GM15510 (cell line): ENCODE measurements around the gene TXNRD3.

Experiments
- POLR2A ChIP-seq: IDR thresholded peaks from 3 replicates; pipeline ENCODE4 v1.6.1; 2011; ENCODE audit warnings: borderline replicate concordance; ENCODE audit not compliant: insufficient read length; ENCODE audit errors: extremely low read depth

Gene TXNRD3

GRCh38 chr3:126604691-126605090 is 50.2 kb downstream of the TXNRD3 start:
- no peak for TF ChIP-seq POLR2A

DNA sequence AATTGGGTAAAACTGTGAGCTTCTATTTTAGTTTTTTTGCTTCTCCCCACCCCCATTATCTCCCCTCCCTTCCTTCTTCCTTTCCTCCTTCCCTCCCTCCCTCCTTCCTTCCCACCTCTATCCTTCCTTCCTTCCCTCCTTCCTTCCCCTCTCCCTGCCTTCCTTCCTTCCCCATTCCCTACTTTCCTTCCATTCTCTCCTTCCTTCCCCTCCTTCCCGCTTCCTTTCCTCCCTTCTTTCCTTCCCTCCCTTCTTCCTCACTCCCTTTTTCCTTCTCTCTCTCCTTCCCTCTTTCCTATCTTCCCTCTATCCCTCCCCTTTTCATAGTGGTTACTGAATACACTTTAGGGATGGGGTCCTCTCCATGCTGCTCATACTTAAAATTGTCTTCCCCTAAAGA is 55.8 kb downstream of the TXNRD3 start:
- no peak for TF ChIP-seq POLR2A

- TF ChIP-seq POLR2A, result no peak
Measured at GRCh38 chr3:126582311-126582710, 72.6 kb downstream of the TXNRD3 start.

DNA sequence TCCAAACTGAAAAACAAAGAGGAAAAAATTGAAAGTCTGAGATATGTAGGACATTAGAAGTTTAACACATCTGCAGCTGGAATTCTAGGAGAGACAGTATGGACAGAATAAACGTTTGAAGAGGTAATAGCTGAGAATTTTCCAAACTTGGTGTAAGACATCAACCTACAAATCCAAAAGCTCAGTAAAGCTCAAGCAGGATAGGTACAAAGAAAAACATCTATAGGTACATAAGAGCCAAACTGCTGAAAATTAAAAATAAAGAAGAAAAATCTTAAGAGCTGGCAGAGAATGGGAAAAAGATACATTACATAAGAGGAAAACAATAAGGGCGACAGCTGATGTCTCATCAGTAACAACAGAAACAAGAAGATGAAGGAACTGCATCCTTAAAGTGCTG is 73.4 kb downstream of the TXNRD3 start:
- TF ChIP-seq POLR2A, result no peak

GRCh38 chr3:126580746-126581145 is 74.2 kb downstream of the TXNRD3 start:
- TF ChIP-seq POLR2A, result no peak

- no peak for TF ChIP-seq POLR2A
Measured at GRCh38 chr3:126578702-126579101, 76.2 kb downstream of the TXNRD3 start.

DNA sequence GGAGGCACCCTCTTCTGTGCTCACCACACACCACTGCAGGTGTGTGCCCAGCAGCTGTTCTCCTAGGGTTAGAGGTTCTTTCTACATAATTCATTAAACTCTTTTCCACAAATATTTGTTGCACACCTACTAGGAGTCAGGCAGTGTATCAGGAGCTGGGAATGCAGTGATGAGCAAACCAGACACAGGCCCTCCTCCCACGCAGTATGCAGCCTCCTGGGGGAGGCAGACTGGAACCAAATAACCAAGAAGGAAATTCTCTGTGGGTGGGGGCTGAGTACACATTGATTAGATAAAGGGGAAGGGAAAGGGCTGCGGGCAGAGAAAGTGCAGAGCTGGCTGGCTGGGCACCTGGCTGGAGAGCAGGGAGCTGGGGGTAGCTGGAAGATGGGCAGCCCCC is 77.7 kb downstream of the TXNRD3 start:
- TF ChIP-seq POLR2A, result no peak

DNA sequence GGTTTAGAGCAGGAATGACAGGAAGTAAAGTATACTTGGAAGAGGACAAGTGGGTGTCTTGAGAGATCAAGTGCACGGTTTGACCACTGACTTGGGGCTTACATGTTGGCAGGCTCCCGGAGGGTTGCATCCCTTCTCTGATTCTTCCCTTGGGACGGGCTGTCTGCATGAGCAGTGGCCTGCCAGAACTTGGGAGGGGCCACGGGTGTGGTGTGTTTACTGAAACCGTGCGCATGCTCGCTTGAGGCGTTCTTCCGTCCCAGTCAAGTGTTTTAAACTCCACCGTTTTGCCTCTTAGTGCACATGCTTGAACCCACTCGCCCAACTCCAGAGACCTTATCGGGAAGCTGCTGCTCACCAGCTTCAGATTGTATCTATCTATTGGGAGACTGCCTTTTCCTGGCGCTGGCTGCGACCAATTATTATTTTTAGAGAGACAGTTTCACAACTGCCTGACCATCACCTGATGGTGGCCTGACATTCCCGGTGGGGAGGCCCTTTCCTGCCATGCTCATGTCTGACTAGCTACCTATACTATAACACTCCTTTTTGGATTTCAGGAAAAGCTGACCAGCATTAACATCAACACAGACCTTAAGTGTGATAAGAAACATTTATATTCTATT is 81.3 kb downstream of the TXNRD3 start:
- TF ChIP-seq POLR2A, result no peak

GRCh38 chr3:126571078-126571477 is 83.8 kb downstream of the TXNRD3 start:
- TF ChIP-seq POLR2A, result no peak

DNA sequence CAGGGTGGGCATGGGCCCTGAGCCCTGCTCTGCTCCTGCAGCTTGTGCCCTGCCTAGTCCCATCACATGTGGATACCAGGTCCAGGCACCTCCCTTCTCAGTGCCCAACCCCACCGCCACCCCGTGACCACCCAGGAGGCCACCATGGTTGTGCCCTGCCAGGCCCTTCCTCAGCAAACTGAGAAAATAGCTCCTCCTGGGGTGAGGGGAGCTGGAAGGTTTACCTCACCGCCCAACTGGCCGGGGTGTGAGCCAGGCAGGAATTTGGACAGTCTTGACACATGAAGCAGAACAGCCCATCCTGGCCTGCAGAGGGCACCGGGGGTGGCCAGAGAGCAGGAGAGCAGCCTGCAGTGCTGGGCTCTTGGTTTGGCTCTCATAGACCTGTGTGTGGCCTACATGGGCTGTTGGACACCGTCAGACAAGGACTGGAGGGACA is 84.8 kb downstream of the TXNRD3 start:
- no peak for TF ChIP-seq POLR2A

- no peak for TF ChIP-seq POLR2A
Measured at GRCh38 chr3:126569390-126569975, 85.4 kb downstream of the TXNRD3 start.

DNA sequence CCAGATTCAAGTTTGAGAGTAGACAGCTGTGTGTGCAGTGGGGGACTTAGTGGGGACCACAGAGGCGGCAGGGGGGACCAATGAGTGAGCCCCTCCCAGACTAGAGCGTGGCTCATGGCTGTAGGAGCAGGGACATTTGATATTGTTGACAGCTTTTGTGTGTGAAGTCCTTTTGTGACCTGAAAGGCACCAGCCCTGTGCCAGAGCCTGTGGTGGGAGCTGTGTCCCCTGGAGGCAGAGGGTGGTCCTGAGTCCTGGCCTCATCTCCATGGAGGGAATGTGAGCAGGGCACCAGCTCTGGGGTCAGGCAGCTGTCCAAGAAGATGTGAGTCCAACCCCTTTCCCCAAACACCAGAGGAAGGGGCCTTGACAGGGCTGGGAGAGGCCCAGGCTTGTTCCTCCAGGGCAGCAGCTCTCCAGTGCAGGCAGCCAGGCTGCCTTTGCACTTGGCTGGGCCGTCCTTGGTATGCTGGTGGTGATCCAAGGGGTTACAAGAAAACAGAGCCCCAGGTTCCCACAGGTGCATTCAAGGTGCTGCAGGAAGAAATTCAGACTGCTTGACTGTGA is 86.1 kb downstream of the TXNRD3 start:
- TF ChIP-seq POLR2A, result no peak

- no peak for TF ChIP-seq POLR2A
Measured at GRCh38 chr3:126567696-126568438, 87.1 kb downstream of the TXNRD3 start.

DNA sequence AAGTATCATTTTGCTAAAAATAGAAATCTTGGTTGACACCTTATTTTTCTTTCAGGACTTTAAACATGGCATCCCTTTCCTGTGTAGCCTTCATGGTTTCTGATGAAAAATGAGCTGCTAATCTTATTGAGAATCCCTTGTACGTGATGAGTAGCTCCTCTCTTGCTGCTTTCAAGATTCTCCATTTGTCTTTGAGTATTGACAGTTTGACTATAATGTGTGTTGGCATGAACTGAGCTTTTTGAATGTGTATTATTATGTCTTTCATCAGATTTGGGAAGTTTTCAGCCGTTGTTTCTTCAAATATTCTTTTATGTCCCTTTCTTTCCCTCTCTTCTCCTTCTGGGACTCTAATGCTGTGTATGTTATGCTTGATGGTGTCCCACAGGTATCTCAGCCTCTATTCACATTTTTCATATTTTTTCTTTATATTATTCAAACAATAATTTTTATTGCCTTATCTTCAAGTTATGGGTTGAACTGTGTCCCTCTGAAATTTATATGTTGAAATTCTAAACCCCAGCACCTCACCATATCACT is 92.1 kb downstream of the TXNRD3 start:
- TF ChIP-seq POLR2A, result no peak
